Rectal smooth muscle tissue (tissue), 1 donor: ENCODE measurements around the gene CFAP73.

ENCODE experiments used
- H3K27ac ChIP-seq: one replicate; pipeline ENCODE4 v1.7.0; 2013; ENCODE audit warnings: low read depth, low read length, inconsistent platforms
- H3K27me3 ChIP-seq: one replicate; pipeline ENCODE4 v1.7.0; 2013; ENCODE audit warnings: low read length; ENCODE audit not compliant: control insufficient read depth, insufficient read depth
- H3K36me3 ChIP-seq: one replicate; pipeline ENCODE4 v1.7.0; 2013; ENCODE audit warnings: low read length; ENCODE audit not compliant: control insufficient read depth, insufficient read depth
- H3K4me1 ChIP-seq: one replicate; pipeline ENCODE4 v1.7.0; 2013; ENCODE audit warnings: low read length; ENCODE audit not compliant: control insufficient read depth, insufficient read depth
- H3K4me3 ChIP-seq: one replicate; pipeline ENCODE4 v1.7.0; 2013; ENCODE audit warnings: low read length
- H3K9ac ChIP-seq: one replicate; pipeline ENCODE4 v1.7.0; 2013; ENCODE audit warnings: low read length

The CFAP73 gene

DNA sequence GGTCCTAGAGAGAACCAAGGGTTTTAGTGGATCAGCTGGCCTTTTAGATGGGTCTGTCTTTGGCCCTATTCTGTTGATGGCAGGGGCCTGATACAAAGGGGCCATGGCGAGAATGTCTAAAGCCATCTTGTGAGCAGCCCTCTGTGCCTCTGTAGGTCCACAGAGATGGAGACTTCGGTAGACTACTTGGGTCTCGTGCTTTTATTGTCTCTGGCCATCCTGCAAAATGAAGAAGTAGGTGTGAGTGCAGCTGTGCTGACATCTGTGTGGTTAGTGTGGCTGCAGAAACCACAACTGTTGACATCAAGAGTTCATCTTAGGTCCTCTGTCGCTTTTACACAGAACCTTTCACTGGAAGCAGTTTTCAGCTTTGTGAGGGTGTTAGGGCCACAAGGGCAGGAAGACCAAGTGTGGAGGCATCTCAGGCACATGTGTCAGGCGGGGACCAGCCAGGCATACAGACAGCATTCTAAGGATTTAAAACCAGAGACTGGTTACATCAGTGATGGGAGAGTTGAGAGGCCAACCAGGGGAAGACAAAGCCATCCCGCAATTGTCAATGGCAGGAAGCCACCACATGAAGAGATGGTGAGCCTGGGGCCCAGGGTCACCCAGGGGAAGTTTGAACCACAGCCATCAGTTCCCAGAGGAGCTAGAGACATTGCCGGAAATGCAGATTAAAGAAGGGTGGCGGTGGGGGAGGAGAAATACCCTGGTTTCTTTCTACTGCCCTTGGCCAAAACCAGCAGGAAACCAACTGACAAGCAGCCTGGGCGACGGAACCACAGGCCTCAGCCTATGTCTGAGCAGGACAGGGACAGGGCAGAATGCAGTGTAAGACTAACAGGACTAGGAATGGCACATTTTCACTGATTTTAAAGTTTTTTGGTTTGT is 58.8 kb downstream of the CFAP73 start:
- Histone ChIP-seq H3K36me3 (no peaks in the 10 kb centered on the region), H3K4me3 (no peak overlapping the region), H3K9ac (no peak overlapping the region), H3K27ac (no peak overlapping the region), H3K27me3 (no peaks in the 10 kb centered on the region), H3K4me1 (no peaks in the 10 kb centered on the region)
